ENCODE results near the gene AK5. TPM values are rescaled to one million over a fixed set of nuclear protein-coding genes. Genes with fewer than 3 reads are reported as not detected.

The AK5 gene
- total RNA-seq, 1 donor from 2014 or later, result 1.0 TPM

DNA sequence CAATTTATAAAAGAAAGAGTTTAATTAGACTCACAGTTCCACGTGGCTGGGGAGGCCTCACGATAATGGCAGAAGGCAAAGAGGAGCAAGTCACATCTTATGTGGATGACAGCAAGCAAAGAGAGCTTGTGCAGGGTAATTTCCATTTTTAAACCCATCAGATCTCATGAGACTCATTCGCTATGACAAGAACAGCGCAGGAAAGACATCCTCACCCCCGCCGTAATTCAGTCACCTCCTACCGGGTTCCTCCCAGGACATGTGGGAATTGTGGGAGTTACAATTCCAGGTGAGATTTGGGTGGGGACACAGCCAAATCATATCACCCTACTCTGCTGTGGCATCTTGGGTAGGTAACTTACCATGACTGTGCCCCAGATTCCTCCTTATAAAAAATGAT, 79.8 kb downstream of the AK5 start:
- Histone ChIP-seq H3K27ac (replicated peaks) (no peak overlapping the region), H3K9me3 (replicated peaks) (no peaks in the 10 kb centered on the region), H3K4me3 (no peak overlapping the region), H3K36me3 (no peaks in the 10 kb centered on the region), H3K27me3 (ENCODE audit: low read depth) (no peaks in the 10 kb centered on the region), H3K4me1 (no peaks in the 10 kb centered on the region)
- DNase-seq, result no peak
- TF ChIP-seq, protein P1, sequence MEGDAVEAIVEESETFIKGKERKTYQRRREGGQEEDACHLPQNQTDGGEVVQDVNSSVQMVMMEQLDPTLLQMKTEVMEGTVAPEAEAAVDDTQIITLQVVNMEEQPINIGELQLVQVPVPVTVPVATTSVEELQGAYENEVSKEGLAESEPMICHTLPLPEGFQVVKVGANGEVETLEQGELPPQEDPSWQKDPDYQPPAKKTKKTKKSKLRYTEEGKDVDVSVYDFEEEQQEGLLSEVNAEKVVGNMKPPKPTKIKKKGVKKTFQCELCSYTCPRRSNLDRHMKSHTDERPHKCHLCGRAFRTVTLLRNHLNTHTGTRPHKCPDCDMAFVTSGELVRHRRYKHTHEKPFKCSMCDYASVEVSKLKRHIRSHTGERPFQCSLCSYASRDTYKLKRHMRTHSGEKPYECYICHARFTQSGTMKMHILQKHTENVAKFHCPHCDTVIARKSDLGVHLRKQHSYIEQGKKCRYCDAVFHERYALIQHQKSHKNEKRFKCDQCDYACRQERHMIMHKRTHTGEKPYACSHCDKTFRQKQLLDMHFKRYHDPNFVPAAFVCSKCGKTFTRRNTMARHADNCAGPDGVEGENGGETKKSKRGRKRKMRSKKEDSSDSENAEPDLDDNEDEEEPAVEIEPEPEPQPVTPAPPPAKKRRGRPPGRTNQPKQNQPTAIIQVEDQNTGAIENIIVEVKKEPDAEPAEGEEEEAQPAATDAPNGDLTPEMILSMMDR (IDR thresholded peaks at IDR 0.05; ENCODE audit: borderline replicate concordance), result no peak
- intact Hi-C loops (cut with micrococcal nuclease), result no loop called here

DNA sequence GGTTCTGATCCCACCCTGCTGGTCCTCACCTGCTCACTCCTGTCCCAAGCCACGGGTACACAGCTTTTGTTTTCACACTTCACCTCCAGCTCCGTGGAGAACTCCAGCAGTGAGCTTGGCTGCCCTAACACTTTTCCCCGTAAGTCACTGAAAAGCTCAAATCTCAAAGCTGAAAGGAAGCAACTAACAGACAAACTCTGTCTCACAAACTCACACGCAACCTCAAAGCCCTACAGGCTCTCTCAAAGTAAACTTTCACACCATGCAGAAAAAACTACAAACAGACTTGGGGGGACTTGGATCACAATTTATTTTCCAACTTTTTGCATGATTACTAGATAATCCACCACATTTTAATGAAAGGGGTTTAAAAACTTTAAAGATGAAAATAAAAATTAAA, 88.3 kb downstream of the AK5 start:
- Histone ChIP-seq H3K9me3 (replicated peaks) (no peaks in the 10 kb centered on the region), H3K4me3 (no peak overlapping the region), H3K27me3 (ENCODE audit: low read depth) (no peaks in the 10 kb centered on the region), H3K36me3 (no peaks in the 10 kb centered on the region), H3K4me1 (no peaks in the 10 kb centered on the region), H3K27ac (replicated peaks) (no peak overlapping the region)
- TF ChIP-seq, protein P1 (IDR thresholded peaks at IDR 0.05; ENCODE audit: borderline replicate concordance), result no peak
- intact Hi-C loops (cut with micrococcal nuclease), result no loop called here
- no peak for DNase-seq

DNA sequence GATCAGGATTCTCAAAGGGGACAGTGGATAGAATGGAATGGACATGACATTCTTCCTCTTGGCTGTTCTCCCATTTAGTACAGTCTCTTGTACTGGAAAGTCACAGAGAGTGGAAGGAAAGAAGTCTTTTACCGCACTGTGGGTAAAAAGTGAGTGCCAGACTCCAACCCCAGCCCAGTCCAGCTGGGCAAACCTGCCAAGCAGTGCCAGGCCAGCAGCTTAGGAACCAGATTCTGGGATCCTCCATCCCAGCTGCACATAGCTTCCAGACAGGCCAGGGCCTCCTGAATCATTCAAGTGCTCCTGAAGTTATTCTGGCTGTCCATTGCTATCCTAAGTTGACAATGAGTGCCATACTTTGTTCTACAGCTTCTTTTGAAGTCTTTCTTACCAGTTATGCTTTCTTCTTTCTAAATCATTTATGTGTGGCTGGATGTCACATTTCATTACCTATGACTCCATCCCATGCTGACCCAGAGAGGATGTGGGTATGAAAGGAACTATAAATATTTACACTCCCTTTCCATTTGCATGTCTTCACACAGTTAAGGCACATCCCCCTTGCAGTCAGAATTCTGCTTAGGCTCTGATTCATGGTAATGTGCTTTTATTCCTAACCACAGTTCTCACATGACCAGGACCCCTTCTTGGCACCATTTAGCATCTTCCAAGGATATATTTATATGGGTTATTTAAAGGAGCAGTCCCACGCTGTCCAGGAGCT, 88.9 kb downstream of the AK5 start:
- H3K4me3 ChIP-seq, result no peak overlapping the region
- no peaks in the 10 kb centered on the region for H3K27me3 ChIP-seq (ENCODE audit: low read depth)
- no peaks in the 10 kb centered on the region for H3K9me3 ChIP-seq (replicated peaks)
- TF ChIP-seq, protein P1 (IDR thresholded peaks at IDR 0.05; ENCODE audit: borderline replicate concordance), result no peak
- no peak overlapping the region for H3K27ac ChIP-seq (replicated peaks)
- no peaks in the 10 kb centered on the region for H3K36me3 ChIP-seq
- no peak for DNase-seq
- H3K4me1 ChIP-seq, result no peaks in the 10 kb centered on the region
- intact Hi-C loops (cut with micrococcal nuclease), result no loop called here

DNA sequence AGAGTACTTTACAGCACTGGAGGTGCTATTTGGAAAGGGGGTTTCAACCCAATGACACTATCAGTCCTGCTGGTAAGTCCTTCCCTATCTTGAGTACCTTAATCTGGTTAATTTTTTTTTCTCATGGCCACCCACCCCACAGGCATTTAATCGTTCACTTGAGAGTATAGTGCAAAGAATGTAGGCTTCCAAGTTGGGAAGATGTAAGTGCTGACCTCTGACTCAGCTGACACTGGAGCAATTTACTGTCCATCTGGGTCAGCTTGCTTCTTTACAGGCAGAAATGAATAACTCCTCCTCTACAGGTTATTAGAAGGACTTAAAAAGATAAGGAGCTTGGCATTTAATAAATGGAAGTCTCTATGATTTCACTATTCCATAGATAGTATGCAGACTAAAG, 89.6 kb downstream of the AK5 start:
- intact Hi-C loops (cut with micrococcal nuclease), result no loop called here
- Histone ChIP-seq H3K27me3 (ENCODE audit: low read depth) (no peaks in the 10 kb centered on the region), H3K4me3 (no peak overlapping the region), H3K36me3 (no peaks in the 10 kb centered on the region), H3K27ac (replicated peaks) (no peak overlapping the region), H3K4me1 (no peaks in the 10 kb centered on the region), H3K9me3 (replicated peaks) (no peaks in the 10 kb centered on the region)
- TF ChIP-seq, protein P1 (IDR thresholded peaks at IDR 0.05; ENCODE audit: borderline replicate concordance), result no peak
- no peak for DNase-seq

DNA sequence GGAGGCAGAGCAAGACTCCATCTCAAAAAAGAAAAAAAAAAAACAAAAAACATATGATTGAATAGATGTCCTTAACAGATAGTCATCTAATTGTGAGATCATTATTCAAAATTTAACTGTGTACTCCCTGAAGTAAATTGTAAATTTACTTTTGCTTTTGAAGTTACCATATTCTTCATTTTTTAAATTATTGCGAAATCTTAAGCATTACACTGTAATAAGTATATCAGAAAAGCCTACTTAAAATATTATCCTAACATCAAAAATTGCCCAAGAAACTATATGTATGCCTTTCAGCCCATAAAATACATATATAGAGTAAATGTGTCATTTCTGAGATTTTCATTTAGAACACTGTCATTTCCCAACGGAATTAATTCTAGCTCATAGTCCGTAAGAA, 91.9 kb downstream of the AK5 start:
- no peak for DNase-seq
- H3K9me3 ChIP-seq (replicated peaks), result no peaks in the 10 kb centered on the region
- H3K36me3 ChIP-seq, result no peaks in the 10 kb centered on the region
- no peak overlapping the region for H3K27ac ChIP-seq (replicated peaks)
- no peak overlapping the region for H3K4me3 ChIP-seq
- TF ChIP-seq, protein P1 (IDR thresholded peaks at IDR 0.05; ENCODE audit: borderline replicate concordance), result no peak
- no peaks in the 10 kb centered on the region for H3K27me3 ChIP-seq (ENCODE audit: low read depth)
- H3K4me1 ChIP-seq, result no peaks in the 10 kb centered on the region
- intact Hi-C loops (cut with micrococcal nuclease), result no loop called here
